HepG2 (cell line): ENCODE results near the gene LOXL3. TPM values are rescaled to one million over a fixed set of nuclear protein-coding genes. Genes with fewer than 3 reads are reported as not detected.

Experiments
- ELF3 ChIP-seq: IDR thresholded peaks from 2 replicates; pipeline ENCODE4 v1.6.1; 2016; ENCODE audit warnings: missing genetic modification reagents, missing compliant biosample characterization
- ERF ChIP-seq: IDR thresholded peaks from 2 replicates; pipeline ENCODE4 v1.6.1; 2018; ENCODE audit warnings: missing biosample characterization, missing genetic modification reagents
- SAP130 ChIP-seq: IDR thresholded peaks from 2 replicates; pipeline ENCODE4 v1.6.1; 2016; ENCODE audit warnings: low read depth
- TP53 ChIP-seq: sonication (generic); formaldehyde crosslinking; conservative IDR thresholded peaks from 2 replicates; pipeline ENCODE4 v1.4.0; 2020; ENCODE audit warnings: missing genetic modification reagents
- ZBTB2 ChIP-seq: sonication (generic); formaldehyde crosslinking; IDR thresholded peaks from 2 replicates; pipeline ENCODE4 v1.8.0; 2022; ENCODE audit warnings: low read depth, missing genetic modification reagents
- ZBTB38 ChIP-seq: sonication (generic); formaldehyde crosslinking; IDR thresholded peaks from 2 replicates; pipeline ENCODE4 v1.5.1; 2020; ENCODE audit warnings: mild to moderate bottlenecking, missing genetic modification reagents
- ZBTB39 ChIP-seq: sonication (generic); formaldehyde crosslinking; IDR thresholded peaks from 2 replicates; pipeline ENCODE4 v1.5.0; 2020; ENCODE audit warnings: missing genetic modification reagents
- ZNF563 ChIP-seq: sonication (generic); formaldehyde crosslinking; IDR thresholded peaks from 2 replicates; pipeline ENCODE4 v1.8.0; 2022; ENCODE audit warnings: mild to moderate bottlenecking, moderate library complexity, missing genetic modification reagents
- ZNF614 ChIP-seq: IDR thresholded peaks from 2 replicates; pipeline ENCODE4 v1.6.1; 2018; ENCODE audit warnings: missing biosample characterization, missing genetic modification reagents, inconsistent platforms, borderline replicate concordance
- ZSCAN29 ChIP-seq: sonication (generic); formaldehyde crosslinking; conservative IDR thresholded peaks from 2 replicates; pipeline ENCODE4 v1.4.0; 2020; ENCODE audit warnings: mild to moderate bottlenecking, missing genetic modification reagents
- polyA plus RNA-seq, 8 experiments: library from polyadenylated mRNA; depleted of rRNA in 3 of 8; stranded (reverse) in 7 of 8; unstranded in 1 of 8; fragments of >200 nt; fragmentation: Illumina TruSeq in 4 of 8; extraction: Trizol in 4 of 8; gene quantifications; 2 replicates each; pipeline versions ENCODE4 v1.2.1 to v1.2.3, GENCODE V29; 2011 to 2016; ENCODE audit warnings: low read depth in 4 of 8, missing spikeins in 1 of 8, mixed read lengths in 1 of 8; ENCODE audit not compliant: insufficient read depth in 1 of 8
- total RNA-seq, 5 experiments: library from RNA; depleted of rRNA; stranded (reverse); fragments of >200 nt; fragmentation: Illumina TruSeq; extraction: Trizol; gene quantifications; 2 replicates each; pipeline ENCODE4 v1.2.3, GENCODE V29; 2016; ENCODE audit warnings: low read depth in 1 of 5
- TF ChIP-seq, protein P1 (sequence below), 2 experiments: IDR thresholded peaks; 2 replicates each; pipeline ENCODE4 v1.6.1; 2011 to 2012; ENCODE audit warnings: low read length in 2 of 2, borderline replicate concordance in 1 of 2, low read depth in 1 of 2, mild to moderate bottlenecking in 1 of 2, moderate library complexity in 1 of 2
- TF ChIP-seq, protein P2 (sequence below): sonication (generic); formaldehyde crosslinking; IDR thresholded peaks from 2 replicates; pipeline ENCODE4 v1.4.0; 2020; ENCODE audit warnings: missing genetic modification reagents, low read depth, mild to moderate bottlenecking, borderline replicate concordance

LOXL3 gene
- total and polyA plus RNA-seq, 2 of the 13 experiments (the other 11 are each of a cell fraction or from before 2014, with no cell fraction given), result 0.55 to 6.5 TPM

DNA sequence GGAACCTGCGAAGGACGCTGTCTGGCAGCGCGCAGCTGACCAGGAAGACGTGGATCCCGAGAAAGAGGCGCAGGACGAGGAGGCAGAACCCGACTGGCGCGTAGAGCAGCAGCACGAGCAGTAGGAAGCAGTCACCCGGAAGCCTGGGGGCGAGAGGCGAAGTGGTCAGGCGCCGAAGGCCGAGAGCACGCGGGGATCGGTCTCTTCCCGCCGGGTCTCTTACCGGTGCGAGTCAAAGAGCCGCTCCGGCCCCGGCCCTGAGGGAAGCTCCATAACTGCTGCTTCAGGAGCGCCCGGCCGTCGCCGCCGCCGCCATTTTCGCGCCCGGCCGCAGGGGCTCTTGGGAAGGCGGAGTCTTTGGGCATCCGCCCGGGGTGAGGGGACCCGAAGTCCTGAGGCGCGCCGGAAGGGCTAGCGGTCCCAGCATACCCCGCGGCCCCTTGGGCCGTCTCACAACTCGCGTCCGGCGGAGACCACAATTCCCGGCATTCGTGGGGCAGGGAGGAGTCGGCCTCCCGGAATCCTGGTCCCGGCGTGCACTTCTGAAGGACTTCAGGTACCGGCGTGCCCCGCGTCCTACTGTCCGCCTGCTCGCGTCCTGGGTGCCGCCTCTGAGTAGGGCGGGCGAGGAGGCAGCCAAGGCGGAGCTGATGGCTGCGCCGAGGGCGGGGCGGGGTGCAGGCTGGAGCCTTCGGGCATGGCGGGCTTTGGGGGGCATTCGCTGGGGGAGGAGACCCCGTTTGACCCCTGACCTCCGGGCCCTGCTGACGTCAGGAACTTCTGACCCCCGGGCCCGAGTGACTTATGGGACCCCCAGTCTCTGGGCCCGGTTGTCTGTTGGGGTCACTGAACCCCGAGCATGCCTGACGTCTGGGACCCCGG, 24.1 kb downstream of the LOXL3 start, which contains the start of the genes AUP1 and HTRA2 (continued):
- TF ChIP-seq ELF3 (peak; percentile 80), ERF (CRISPR knock-in tag) (peak; percentile 91), ZBTB2 (peak; percentile 43; the same call in 1 of the 2 replicates), ZBTB39 (CRISPR knock-in tag) (no peak), ZBTB38 (CRISPR knock-in tag) (peak; percentile 61; the same call in 1 of the 2 replicates), ZNF614 (CRISPR knock-in tag) (no peak), ZSCAN29 (CRISPR knock-in tag) (peak; percentile 79; the same call in 1 of the 2 replicates), TP53 (0 out of 2 replicates have a peak, but pooled peaks have one; percentile 84), ZNF563 (CRISPR knock-in tag) (peak; percentile 89), SAP130 (CRISPR knock-in tag) (peak; percentile 97)
- TF ChIP-seq, protein P1, sequence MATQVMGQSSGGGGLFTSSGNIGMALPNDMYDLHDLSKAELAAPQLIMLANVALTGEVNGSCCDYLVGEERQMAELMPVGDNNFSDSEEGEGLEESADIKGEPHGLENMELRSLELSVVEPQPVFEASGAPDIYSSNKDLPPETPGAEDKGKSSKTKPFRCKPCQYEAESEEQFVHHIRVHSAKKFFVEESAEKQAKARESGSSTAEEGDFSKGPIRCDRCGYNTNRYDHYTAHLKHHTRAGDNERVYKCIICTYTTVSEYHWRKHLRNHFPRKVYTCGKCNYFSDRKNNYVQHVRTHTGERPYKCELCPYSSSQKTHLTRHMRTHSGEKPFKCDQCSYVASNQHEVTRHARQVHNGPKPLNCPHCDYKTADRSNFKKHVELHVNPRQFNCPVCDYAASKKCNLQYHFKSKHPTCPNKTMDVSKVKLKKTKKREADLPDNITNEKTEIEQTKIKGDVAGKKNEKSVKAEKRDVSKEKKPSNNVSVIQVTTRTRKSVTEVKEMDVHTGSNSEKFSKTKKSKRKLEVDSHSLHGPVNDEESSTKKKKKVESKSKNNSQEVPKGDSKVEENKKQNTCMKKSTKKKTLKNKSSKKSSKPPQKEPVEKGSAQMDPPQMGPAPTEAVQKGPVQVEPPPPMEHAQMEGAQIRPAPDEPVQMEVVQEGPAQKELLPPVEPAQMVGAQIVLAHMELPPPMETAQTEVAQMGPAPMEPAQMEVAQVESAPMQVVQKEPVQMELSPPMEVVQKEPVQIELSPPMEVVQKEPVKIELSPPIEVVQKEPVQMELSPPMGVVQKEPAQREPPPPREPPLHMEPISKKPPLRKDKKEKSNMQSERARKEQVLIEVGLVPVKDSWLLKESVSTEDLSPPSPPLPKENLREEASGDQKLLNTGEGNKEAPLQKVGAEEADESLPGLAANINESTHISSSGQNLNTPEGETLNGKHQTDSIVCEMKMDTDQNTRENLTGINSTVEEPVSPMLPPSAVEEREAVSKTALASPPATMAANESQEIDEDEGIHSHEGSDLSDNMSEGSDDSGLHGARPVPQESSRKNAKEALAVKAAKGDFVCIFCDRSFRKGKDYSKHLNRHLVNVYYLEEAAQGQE (IDR thresholded peaks at IDR 0.05; ENCODE audit: borderline replicate concordance in 1 of 2, low read depth in 1 of 2, low read length in 2 of 2), result peak in 1 of 2 experiments; percentile 74; a peak in 1 of 4 replicates
- TF ChIP-seq, protein P2, sequence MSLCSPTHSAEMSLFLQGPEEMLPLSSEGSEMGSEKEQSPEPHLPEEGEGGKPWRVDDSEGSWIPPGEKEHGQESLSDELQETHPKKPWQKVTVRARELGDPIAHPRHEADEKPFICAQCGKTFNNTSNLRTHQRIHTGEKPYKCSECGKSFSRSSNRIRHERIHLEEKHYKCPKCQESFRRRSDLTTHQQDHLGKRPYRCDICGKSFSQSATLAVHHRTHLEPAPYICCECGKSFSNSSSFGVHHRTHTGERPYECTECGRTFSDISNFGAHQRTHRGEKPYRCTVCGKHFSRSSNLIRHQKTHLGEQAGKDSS (CRISPR knock-in tag), result peak; percentile 68
